Renal cortex interstitium (tissue), 15 donors: ENCODE measurements around the gene UGT3A2. TPM values are rescaled to one million over a fixed set of nuclear protein-coding genes. Genes with fewer than 3 reads are reported as not detected.

Experiments used
- DNase-seq, 11 donors: peaks; one replicate each; pipeline ENCODE4 v3.0.0-alpha.2; 2013; ENCODE audit warnings: low read depth in 9 of 11, low spot score in 4 of 11; ENCODE audit errors: extremely low read depth in 1 of 11
- long read RNA-seq, 16 experiments: transcript quantifications; one replicate each; lab custom pipeline, GENCODE V29; 2026
- polyA plus RNA-seq, 3 donors: library from polyadenylated mRNA; unstranded; fragments of 120-200 nt; gene quantifications; one replicate each; pipeline ENCODE4 v1.2.1, GENCODE V29; 2013; ENCODE audit not compliant: insufficient read length in 3 of 3

UGT3A2 gene
- polyA plus RNA-seq: 10 to 100 TPM; 11.3 to 19.4 (median 17.1) TPM
- long read RNA-seq, donor 1, partial matches to known transcripts: 0 of 2 reads
- long read RNA-seq, donor 1, other reads (novel, unspliced or antisense): 0 of 2 reads
- long read RNA-seq, donor 2, partial matches to known transcripts: 0 of 3 reads
- long read RNA-seq, donor 2, other reads (novel, unspliced or antisense): 0 of 3 reads
- long read RNA-seq, donor 3, transcript UGT3A2-201 (7 exons, 2,355 nt): major isoform, 5 of 5 reads
- long read RNA-seq, donor 3, partial matches to known transcripts: 0 of 5 reads
- long read RNA-seq, donor 3, other reads (novel, unspliced or antisense): 0 of 5 reads
- long read RNA-seq, donor 4, partial matches to known transcripts: 0 of 1 reads
- long read RNA-seq, donor 4, other reads (novel, unspliced or antisense): 0 of 1 reads
- long read RNA-seq, donor 5: 0 reads
- long read RNA-seq, donor 6, partial matches to known transcripts: 0 of 1 reads
- long read RNA-seq, donor 6, other reads (novel, unspliced or antisense): 0 of 1 reads
- long read RNA-seq, donor 7, partial matches to known transcripts: 0 of 1 reads
- long read RNA-seq, donor 7, other reads (novel, unspliced or antisense): 0 of 1 reads
- long read RNA-seq, donor 8: 0 reads
- long read RNA-seq, donor 9, partial matches to known transcripts: 0 of 3 reads
- long read RNA-seq, donor 9, other reads (novel, unspliced or antisense): 0 of 3 reads
- long read RNA-seq, donor 10, partial matches to known transcripts: 0 of 1 reads
- long read RNA-seq, donor 10, other reads (novel, unspliced or antisense): 0 of 1 reads
- long read RNA-seq, donor 11, partial matches to known transcripts: 6 of 7 reads
- long read RNA-seq, donor 11, other reads (novel, unspliced or antisense): 0 of 7 reads
- long read RNA-seq, donor 12: 0 reads
- long read RNA-seq, donor 13: 0 reads
- long read RNA-seq, donor 14, partial matches to known transcripts: 0 of 1 reads
- long read RNA-seq, donor 14, other reads (novel, unspliced or antisense): 0 of 1 reads
- long read RNA-seq, donor 15, partial matches to known transcripts: 0 of 1 reads
- long read RNA-seq, donor 15, other reads (novel, unspliced or antisense): 0 of 1 reads
- long read RNA-seq, donor 16, transcript UGT3A2-201 (7 exons, 2,355 nt): major isoform, 11 of 13 reads
- long read RNA-seq, donor 16, partial matches to known transcripts: 0 of 13 reads
- long read RNA-seq, donor 16, other reads (novel, unspliced or antisense): 0 of 13 reads

- peak in 1 of 11 donors; percentile 17 for DNase-seq
Measured at GRCh38 chr5:36066540-36067210, at the start of gene UGT3A2. UGT3A2 (minus strand) TSS chr5:36066882; CDS start chr5:36066789, 93 bp downstream.

- DNase-seq: no peak
Measured at GRCh38 chr5:36111238-36111637, 44.6 kb upstream of the UGT3A2 start.

- no peak for DNase-seq
Measured at GRCh38 chr5:36108758-36109460, 42.2 kb upstream of the UGT3A2 start.

- DNase-seq: no peak
Measured at GRCh38 chr5:36105819-36106218, 39.1 kb upstream of the UGT3A2 start.

- DNase-seq: no peak
Measured at GRCh38 chr5:36099748-36100147, 33.1 kb upstream of the UGT3A2 start.

GRCh38 chr5:36096486-36096885, 29.8 kb upstream of the UGT3A2 start:
- DNase-seq: no peak

- DNase-seq: peak in 2 of 11 donors; percentile 3 to 4
Measured at GRCh38 chr5:36089989-36090388, 23.3 kb upstream of the UGT3A2 start.

GRCh38 chr5:36079200-36079781, 12.6 kb upstream of the UGT3A2 start:
- DNase-seq: peak in 6 of 11 donors; percentile 21 to 45 (median 35)

- DNase-seq: no peak
Measured at GRCh38 chr5:36078430-36078829, 11.7 kb upstream of the UGT3A2 start.

- no peak for DNase-seq
Measured at GRCh38 chr5:36073595-36074216, 7.0 kb upstream of the UGT3A2 start.

GRCh38 chr5:36070687-36071571, 4.2 kb upstream of the UGT3A2 start:
- no peak for DNase-seq

GRCh38 chr5:36068751-36069281, 2.1 kb upstream of the UGT3A2 start:
- no peak for DNase-seq

- DNase-seq: no peak
Measured at GRCh38 chr5:36066001-36066539, 612 bp downstream of the UGT3A2 start.

- no peak for DNase-seq
Measured at GRCh38 chr5:36060420-36060887, 6.2 kb downstream of the UGT3A2 start.

- no peak for DNase-seq
Measured at GRCh38 chr5:36059571-36060419, 6.9 kb downstream of the UGT3A2 start.
